RWPE2 (cell line): ENCODE results near the gene ROBO2.

ENCODE experiments used
- ATAC-seq: fragments of 200-7000 bp; cut with Tn5 transposase; 3 replicates; pipeline ENCODE4 v1.9.1; 2021; ENCODE audit warnings: low read depth
- DNase-seq: peaks from one replicate; pipeline ENCODE4 v3.0.0-alpha.2; 2020; ENCODE audit warnings: low spot score
- H3K27ac ChIP-seq: fragments of 450-650 bp; 2 replicates; pipeline ENCODE4 v1.5.1; 2017; ENCODE audit warnings: mild to moderate bottlenecking; ENCODE audit not compliant: poor library complexity, severe bottlenecking
- H3K27me3 ChIP-seq: fragments of 250-450 bp; sonication (Bioruptor Pico); 2 replicates; pipeline ENCODE4 v1.5.1; 2021; ENCODE audit warnings: mild to moderate bottlenecking, moderate library complexity; ENCODE audit not compliant: insufficient read depth, poor library complexity, severe bottlenecking
- H3K36me3 ChIP-seq: fragments of 250-450 bp; sonication (Bioruptor Pico); 2 replicates; pipeline ENCODE4 v1.5.1; 2020; ENCODE audit warnings: low read depth, mild to moderate bottlenecking, moderate library complexity
- H3K4me1 ChIP-seq: fragments of 250-450 bp; sonication (Bioruptor Pico); 2 replicates; pipeline ENCODE4 v1.5.1; 2021; ENCODE audit warnings: mild to moderate bottlenecking, moderate library complexity; ENCODE audit not compliant: insufficient read depth, poor library complexity, severe bottlenecking
- H3K4me3 ChIP-seq: fragments of 250-450 bp; sonication (Bioruptor Pico); 2 replicates; pipeline ENCODE4 v1.5.1; 2021; ENCODE audit warnings: mild to moderate bottlenecking, moderate library complexity; ENCODE audit not compliant: severe bottlenecking
- H3K9me3 ChIP-seq: fragments of 250-450 bp; sonication (Bioruptor Pico); 2 replicates; pipeline ENCODE4 v1.5.1; 2021; ENCODE audit warnings: mild to moderate bottlenecking, moderate library complexity; ENCODE audit not compliant: severe bottlenecking
- TF ChIP-seq, protein P1 (sequence below): fragments of 450-650 bp; IDR thresholded peaks from one replicate; pipeline ENCODE4 v1.5.1; 2017; ENCODE audit warnings: mild to moderate bottlenecking, moderate library complexity; ENCODE audit not compliant: poor library complexity, severe bottlenecking

ROBO2 gene

DNA sequence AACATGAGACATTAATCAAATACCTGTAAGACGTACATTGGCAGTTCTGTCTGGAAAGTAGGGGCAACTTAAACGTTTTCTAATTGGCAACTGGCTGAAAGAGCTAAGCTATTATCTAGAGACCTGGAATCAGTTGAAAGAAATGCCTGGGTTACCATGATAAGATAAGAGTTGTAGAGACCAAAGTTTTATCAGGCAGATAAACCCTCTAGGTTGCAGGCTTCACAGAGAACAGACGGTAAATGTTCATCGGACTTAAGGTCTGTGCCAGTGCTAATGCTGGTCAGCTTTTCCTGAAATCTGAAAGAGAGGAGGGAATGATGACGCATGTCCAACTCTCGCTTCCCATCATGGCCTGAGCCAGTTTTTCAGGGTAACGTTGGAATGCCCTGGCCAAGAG, 196.2 kb downstream of the ROBO2 start:
- ATAC-seq (no peak), DNase-seq (no peak)
- Histone ChIP-seq H3K4me1 (no peaks in the 10 kb centered on the region), H3K27me3 (no peaks in the 10 kb centered on the region), H3K4me3 (no peak overlapping the region), H3K9me3 (no peaks in the 10 kb centered on the region), H3K36me3 (no peaks in the 10 kb centered on the region), H3K27ac (no peak overlapping the region)
- TF ChIP-seq, protein P1, sequence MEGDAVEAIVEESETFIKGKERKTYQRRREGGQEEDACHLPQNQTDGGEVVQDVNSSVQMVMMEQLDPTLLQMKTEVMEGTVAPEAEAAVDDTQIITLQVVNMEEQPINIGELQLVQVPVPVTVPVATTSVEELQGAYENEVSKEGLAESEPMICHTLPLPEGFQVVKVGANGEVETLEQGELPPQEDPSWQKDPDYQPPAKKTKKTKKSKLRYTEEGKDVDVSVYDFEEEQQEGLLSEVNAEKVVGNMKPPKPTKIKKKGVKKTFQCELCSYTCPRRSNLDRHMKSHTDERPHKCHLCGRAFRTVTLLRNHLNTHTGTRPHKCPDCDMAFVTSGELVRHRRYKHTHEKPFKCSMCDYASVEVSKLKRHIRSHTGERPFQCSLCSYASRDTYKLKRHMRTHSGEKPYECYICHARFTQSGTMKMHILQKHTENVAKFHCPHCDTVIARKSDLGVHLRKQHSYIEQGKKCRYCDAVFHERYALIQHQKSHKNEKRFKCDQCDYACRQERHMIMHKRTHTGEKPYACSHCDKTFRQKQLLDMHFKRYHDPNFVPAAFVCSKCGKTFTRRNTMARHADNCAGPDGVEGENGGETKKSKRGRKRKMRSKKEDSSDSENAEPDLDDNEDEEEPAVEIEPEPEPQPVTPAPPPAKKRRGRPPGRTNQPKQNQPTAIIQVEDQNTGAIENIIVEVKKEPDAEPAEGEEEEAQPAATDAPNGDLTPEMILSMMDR, result no peak

DNA sequence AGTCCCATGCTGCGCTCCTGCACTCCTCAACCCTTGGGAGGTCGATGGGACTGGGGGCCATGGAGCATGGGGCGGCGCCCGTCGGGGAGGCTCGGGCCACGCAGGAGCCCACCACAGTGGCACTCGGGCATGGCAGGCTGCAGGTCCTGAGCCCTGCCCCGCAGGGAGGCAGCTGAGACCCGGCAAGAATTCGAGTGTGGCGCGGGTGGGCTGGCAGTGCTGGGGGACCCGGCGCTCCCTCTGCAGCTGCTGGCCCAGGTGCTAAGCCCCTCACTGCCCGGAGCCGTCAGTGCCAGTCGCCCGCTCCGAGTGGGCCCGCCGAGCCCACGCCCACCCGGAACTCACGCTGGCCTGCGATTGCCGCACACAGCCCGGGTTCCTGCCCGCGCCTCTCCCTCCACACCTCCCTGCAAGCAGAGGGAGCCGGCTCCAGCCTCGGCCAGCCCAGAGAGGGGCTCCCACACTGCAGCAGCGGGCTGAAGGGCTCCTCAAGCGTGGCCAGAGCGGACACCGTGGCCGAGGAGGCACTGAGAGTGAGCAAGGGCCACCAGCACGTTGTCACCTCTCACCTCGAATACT, 200.3 kb downstream of the ROBO2 start:
- DNase-seq, result no peak
- Histone ChIP-seq H3K4me3 (no peak overlapping the region), H3K36me3 (no peaks in the 10 kb centered on the region), H3K4me1 (no peaks in the 10 kb centered on the region), H3K27ac (no peak overlapping the region), H3K27me3 (no peaks in the 10 kb centered on the region), H3K9me3 (no peaks in the 10 kb centered on the region)
- TF ChIP-seq, protein P1, result no peak
- ATAC-seq, result no peak

DNA sequence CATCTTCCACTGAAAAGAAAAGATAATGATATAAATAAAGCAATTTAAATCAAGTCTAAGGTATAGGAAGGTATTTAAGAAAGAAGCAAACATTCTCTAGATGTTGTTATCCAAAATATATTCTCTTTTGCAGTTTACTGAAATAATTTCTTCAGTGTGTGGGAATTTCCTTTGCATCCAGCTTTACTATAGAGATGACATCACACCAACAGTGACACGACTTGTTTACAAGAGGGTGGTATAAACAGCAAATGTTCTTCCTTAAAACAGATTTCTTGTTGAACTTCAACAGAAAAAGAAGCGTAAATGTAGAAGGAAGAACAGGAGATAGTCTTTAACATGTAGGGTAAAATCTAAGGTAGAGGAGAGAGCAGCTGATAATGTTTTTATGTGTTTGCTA, 202.5 kb downstream of the ROBO2 start:
- no peaks in the 10 kb centered on the region for H3K4me1 ChIP-seq
- TF ChIP-seq, protein P1, result no peak
- H3K27ac ChIP-seq, result no peak overlapping the region
- no peak for ATAC-seq
- no peak for DNase-seq
- H3K9me3 ChIP-seq, result no peaks in the 10 kb centered on the region
- no peaks in the 10 kb centered on the region for H3K36me3 ChIP-seq
- H3K4me3 ChIP-seq, result no peak overlapping the region
- H3K27me3 ChIP-seq, result no peaks in the 10 kb centered on the region

DNA sequence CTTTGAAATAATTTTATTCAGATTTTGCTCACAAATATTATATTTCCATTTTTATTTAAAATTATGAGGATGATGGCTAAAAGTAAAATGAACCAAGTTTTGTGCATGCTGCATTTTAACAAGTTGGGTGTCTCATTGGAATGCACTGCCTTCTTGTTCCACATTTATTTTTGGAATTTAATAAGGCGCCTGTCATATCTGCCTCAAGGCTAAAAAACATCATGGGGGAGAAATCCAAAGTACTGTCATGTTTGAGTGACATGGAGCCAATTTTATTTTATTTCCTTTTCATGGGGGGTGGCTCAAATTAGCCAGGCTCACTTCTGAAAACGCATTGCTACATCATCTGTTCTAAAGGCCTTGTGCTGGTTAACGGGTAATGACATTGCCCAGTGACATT, 205.1 kb downstream of the ROBO2 start:
- no peaks in the 10 kb centered on the region for H3K4me1 ChIP-seq
- H3K4me3 ChIP-seq, result no peak overlapping the region
- no peaks in the 10 kb centered on the region for H3K27me3 ChIP-seq
- H3K36me3 ChIP-seq, result no peaks in the 10 kb centered on the region
- ATAC-seq, result no peak
- H3K9me3 ChIP-seq, result no peaks in the 10 kb centered on the region
- TF ChIP-seq, protein P1, result no peak
- no peak overlapping the region for H3K27ac ChIP-seq
- DNase-seq, result no peak

DNA sequence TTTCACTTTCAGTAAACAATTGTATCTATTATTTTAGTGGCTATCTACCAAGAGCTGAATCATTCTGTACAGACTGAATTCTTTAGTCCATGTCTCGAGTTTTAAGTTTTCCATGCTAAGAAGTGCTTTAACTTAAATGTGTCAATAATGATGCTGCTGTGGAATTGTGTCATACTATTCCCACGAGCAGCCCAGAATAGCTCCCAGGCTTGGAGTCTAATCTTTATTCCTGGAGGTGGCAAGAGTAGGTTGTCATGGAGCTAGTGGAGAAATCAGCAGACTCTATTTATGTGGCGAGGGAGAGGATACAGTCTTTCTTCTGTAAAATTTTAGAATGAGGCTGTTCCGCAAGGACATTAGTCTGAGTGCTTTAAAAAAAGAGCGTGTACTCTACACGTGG, 207.2 kb downstream of the ROBO2 start:
- DNase-seq (no peak), ATAC-seq (no peak)
- Histone ChIP-seq H3K27ac (no peak overlapping the region), H3K36me3 (no peaks in the 10 kb centered on the region), H3K9me3 (no peaks in the 10 kb centered on the region), H3K4me3 (no peak overlapping the region), H3K27me3 (no peaks in the 10 kb centered on the region), H3K4me1 (no peaks in the 10 kb centered on the region)
- TF ChIP-seq, protein P1, result no peak
